Ovary (tissue), 9 donors: ENCODE data around the gene TBL1Y. TPM values are rescaled to one million over a fixed set of nuclear protein-coding genes. Genes with fewer than 3 reads are reported as not detected.

Source experiments
- DNase-seq, 5 donors: peaks; one replicate each; pipeline ENCODE4 v3.0.0-alpha.2; 2019 to 2020
- H3K27ac ChIP-seq, 2 donors: fragments of 200-600 bp; one replicate each; pipeline versions ENCODE4 v1.5.1 to v1.8.0; 2019 to 2022
- H3K27me3 ChIP-seq: fragments of 200-600 bp; one replicate; pipeline ENCODE4 v1.8.0; 2022
- H3K36me3 ChIP-seq: fragments of 200-600 bp; sonication (generic); one replicate; pipeline ENCODE4 v1.5.1; 2019
- H3K4me1 ChIP-seq: one replicate; pipeline ENCODE4 v1.8.1; 2013; ENCODE audit warnings: mild to moderate bottlenecking, moderate library complexity; ENCODE audit not compliant: insufficient read depth
- H3K4me3 ChIP-seq: fragments of 200-600 bp; sonication (generic); one replicate; pipeline ENCODE4 v1.5.1; 2017
- H3K9me3 ChIP-seq, 2 donors: fragments of 200-600 bp in 1 of 2; sonication (generic) in 1 of 2; one replicate each; pipeline versions ENCODE4 v1.5.1 to v1.8.1; 2013 to 2019; ENCODE audit warnings: mild to moderate bottlenecking in 1 of 2, moderate library complexity in 1 of 2
- EP300 ChIP-seq: sonication (generic); formaldehyde crosslinking; IDR thresholded peaks from one replicate; pipeline ENCODE4 v1.6.1; 2017; ENCODE audit warnings: antibody characterized with exemption
- POLR2A ChIP-seq: fragments of 450-650 bp; IDR thresholded peaks from one replicate; pipeline ENCODE4 v1.6.1; 2017; ENCODE audit warnings: antibody characterized with exemption, mild to moderate bottlenecking, moderate library complexity
- WGBS, 3 donors: extraction: QIAGEN DNeasy Blood & Tissue Kit in 1 of 3; methylation state at CpG; one replicate each; pipeline versions ENCODE4 v1.1.5 to v1.1.7; 2013 to 2017; 5-methylcytosine and 5-hydroxymethylcytosine counted together
- intact Hi-C, 4 donors: fragments of 100-400 bp; cut with DNase I; formaldehyde crosslinking; loops; one replicate each; pipeline versions ENCODE4 v1.11.0 to v1.15.1; 2022 to 2023
- polyA plus RNA-seq, 2 donors: library from polyadenylated mRNA; stranded (reverse); fragments of 200-250 nt in 1 of 2; fragments of 350-450 nt in 1 of 2; fragmentation: Illumina TruSeq in 1 of 2; extraction: RNeasy Lipid Tissue Mini Kit (QIAGEN cat#74804) in 1 of 2; gene quantifications; one replicate each; pipeline ENCODE4 v1.2.3, GENCODE V29; 2013 to 2014
- total RNA-seq, 7 donors: library from RNA; depleted of rRNA in 2 of 7; stranded (reverse); fragments of >200 nt in 2 of 7; fragmentation: NEBNext Ultra II Directional in 3 of 7; extraction: Animal tissue kit (Norgen Biotek cat#: 25700) in 3 of 7; gene quantifications; one replicate each; pipeline versions ENCODE4 v1.1.0 to v1.2.4, GENCODE V29; 2016 to 2023
- TF ChIP-seq, protein P1 (sequence below), 3 donors: fragments of 450-650 bp in 2 of 3; fragments of 200-600 bp in 1 of 3; IDR thresholded peaks; one replicate each; pipeline versions ENCODE4 v1.5.1 to v1.8.0; 2016 to 2022; ENCODE audit warnings: antibody characterized with exemption in 3 of 3, mild to moderate bottlenecking in 1 of 3
- donor health status: DM: no; HTN: no; CAD: no; lungs with moderate emphysema.
- donor health status: DM: no; HTN: no; CAD: no.
- donor health status: Bipolar disorder and iron deficiency.
- donor health status: DM: yes; HTN: yes; CAD: no.
- donor health status: DM: no; HTN: no; CAD: no.
- donor health status: DM: yes; HTN: yes; CAD: no.

Gene TBL1Y
- total and polyA plus RNA-seq, 9 donors = not detected

DNA sequence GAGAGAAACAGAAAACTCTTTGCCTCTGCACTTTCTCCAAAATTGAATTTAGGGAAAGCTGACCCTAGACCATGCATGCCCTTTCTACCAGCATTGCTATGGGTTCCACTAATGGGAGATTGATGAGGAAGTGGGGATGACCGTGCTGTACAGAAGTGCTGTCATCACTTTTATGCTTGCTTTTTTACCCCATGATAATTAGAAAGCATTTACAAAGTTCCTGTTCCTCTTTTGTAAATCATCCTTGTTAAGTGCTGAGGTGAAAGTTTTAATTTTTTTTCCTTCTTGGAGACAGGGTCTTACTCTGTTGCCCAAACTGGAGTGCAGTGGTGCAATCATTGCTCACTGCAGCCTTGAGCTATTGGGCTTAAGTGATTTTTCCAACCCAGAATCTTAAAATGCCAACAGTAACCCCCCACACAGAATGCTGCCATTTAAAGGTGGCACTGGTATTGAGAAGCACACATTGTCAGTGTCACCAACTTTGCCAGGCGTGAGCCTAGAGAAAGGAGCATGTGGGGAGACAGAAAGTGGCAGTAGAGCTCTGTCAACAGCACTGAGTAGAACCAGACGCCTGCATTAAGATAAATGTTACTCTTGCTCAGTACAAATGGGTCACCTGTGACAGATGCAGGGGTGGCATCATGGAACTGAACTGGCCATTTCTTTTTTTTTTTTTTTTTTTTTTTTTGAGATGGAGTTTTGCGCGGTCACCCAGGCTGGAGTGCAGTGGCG is 79.6 kb downstream of the TBL1Y start:
- Histone ChIP-seq H3K27me3 (no peaks in the 10 kb centered on the region), H3K4me1 (no peaks in the 10 kb centered on the region), H3K9me3 (no peaks in the 10 kb centered on the region), H3K4me3 (no peak overlapping the region), H3K36me3 (no peaks in the 10 kb centered on the region), H3K27ac (no peak overlapping the region)
- no peak for DNase-seq
- intact Hi-C loops = no loop called here
- WGBS, 3 donors = no CpG with 5 or more reads among the region's 6 CpGs
- no peak for TF ChIP-seq EP300

DNA sequence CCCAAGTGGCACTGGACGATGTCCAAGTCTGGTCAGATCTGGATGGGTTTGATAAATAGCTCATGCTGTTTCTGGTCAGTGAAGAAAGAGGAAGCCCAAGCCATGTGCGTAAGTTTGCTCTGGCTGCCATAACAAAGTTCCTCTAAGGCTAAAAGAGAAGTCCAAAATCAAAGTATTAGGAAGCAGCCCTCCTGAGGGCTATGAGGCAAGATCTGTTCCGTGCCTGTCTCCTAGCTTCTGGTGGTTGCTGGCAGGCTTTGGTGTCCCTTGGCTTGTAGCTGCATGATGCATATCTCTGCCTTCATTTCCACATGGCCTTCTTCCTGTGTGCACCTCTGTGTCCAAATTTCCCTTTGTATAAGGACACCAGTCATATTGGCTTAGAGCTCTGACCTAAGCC is 81.5 kb downstream of the TBL1Y start:
- TF ChIP-seq EP300 (no peak), POLR2A (no peak)
- TF ChIP-seq, protein P1, sequence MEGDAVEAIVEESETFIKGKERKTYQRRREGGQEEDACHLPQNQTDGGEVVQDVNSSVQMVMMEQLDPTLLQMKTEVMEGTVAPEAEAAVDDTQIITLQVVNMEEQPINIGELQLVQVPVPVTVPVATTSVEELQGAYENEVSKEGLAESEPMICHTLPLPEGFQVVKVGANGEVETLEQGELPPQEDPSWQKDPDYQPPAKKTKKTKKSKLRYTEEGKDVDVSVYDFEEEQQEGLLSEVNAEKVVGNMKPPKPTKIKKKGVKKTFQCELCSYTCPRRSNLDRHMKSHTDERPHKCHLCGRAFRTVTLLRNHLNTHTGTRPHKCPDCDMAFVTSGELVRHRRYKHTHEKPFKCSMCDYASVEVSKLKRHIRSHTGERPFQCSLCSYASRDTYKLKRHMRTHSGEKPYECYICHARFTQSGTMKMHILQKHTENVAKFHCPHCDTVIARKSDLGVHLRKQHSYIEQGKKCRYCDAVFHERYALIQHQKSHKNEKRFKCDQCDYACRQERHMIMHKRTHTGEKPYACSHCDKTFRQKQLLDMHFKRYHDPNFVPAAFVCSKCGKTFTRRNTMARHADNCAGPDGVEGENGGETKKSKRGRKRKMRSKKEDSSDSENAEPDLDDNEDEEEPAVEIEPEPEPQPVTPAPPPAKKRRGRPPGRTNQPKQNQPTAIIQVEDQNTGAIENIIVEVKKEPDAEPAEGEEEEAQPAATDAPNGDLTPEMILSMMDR (IDR thresholded peaks at IDR 0.05) = no peak
- Histone ChIP-seq H3K27ac (no peak overlapping the region), H3K4me1 (no peaks in the 10 kb centered on the region), H3K27me3 (no peaks in the 10 kb centered on the region), H3K9me3 (no peaks in the 10 kb centered on the region), H3K36me3 (no peaks in the 10 kb centered on the region), H3K4me3 (no peak overlapping the region)
- intact Hi-C loops = no loop called here
- no peak for DNase-seq
- no CpG with 5 or more reads among the region's 3 CpGs for WGBS, 3 donors

DNA sequence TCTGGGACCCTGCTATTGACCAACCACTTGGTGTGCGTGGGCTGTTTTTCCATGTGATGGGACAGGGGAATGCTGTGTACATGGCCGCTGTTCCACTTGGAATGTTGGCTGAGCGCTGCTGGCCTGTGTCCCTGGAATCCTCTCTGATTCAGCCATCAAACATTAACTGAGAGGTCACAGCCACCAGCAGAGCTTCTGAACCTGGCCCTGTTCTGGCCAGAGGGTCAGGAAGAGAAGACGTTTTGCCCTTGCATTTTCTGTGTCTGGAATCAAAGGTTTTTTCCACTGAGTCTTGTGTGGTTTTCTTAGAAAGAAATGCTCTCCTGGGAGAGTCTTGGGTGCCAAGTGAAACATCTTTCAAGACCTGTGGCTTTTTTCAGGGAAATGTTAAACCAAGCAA is 85.5 kb downstream of the TBL1Y start:
- Histone ChIP-seq H3K27ac (no peak overlapping the region), H3K36me3 (no peaks in the 10 kb centered on the region), H3K4me1 (no peaks in the 10 kb centered on the region), H3K9me3 (no peaks in the 10 kb centered on the region), H3K27me3 (no peaks in the 10 kb centered on the region), H3K4me3 (no peak overlapping the region)
- no peak for DNase-seq
- intact Hi-C loops = no loop called here
- no CpG with 5 or more reads among the region's 4 CpGs for WGBS, 3 donors
- TF ChIP-seq, protein P1 (IDR thresholded peaks at IDR 0.05) = no peak
- TF ChIP-seq POLR2A = no peak
- no peak for TF ChIP-seq EP300

DNA sequence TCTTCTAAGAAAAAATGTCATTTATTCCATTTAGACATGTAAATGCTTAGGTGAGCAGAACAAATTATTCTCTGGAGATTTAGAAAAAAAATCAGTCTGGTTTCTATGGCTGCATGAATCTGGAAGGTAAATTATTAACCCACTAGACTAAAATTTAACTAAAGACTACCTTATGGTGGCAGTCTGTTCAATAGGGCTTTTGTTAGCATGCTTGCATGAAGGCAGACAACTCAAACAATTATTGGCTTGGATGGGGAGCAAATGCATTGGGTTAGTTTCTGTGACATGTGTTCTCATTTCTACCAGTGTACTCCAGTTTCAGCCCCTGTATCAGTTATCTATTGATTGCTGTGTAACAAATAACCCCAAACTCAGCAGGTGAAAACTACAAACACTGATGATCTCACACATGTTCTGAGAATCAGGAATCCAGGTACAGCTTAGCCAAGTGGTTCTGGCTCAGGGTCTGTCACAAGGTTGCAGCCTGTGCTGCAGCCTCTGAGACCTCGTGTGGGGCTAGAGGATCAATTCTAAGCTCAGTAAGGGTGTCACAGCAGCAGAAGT is 87.1 kb downstream of the TBL1Y start:
- Histone ChIP-seq H3K4me3 (no peak overlapping the region), H3K4me1 (no peaks in the 10 kb centered on the region), H3K9me3 (no peaks in the 10 kb centered on the region), H3K36me3 (no peaks in the 10 kb centered on the region), H3K27me3 (no peaks in the 10 kb centered on the region), H3K27ac (no peak overlapping the region)
- intact Hi-C loops = no loop called here
- DNase-seq = no peak
- TF ChIP-seq POLR2A (no peak), EP300 (no peak)
- TF ChIP-seq, protein P1 (IDR thresholded peaks at IDR 0.05) = no peak
- no CpG with 5 or more reads among the region's 1 CpG for WGBS, 3 donors

DNA sequence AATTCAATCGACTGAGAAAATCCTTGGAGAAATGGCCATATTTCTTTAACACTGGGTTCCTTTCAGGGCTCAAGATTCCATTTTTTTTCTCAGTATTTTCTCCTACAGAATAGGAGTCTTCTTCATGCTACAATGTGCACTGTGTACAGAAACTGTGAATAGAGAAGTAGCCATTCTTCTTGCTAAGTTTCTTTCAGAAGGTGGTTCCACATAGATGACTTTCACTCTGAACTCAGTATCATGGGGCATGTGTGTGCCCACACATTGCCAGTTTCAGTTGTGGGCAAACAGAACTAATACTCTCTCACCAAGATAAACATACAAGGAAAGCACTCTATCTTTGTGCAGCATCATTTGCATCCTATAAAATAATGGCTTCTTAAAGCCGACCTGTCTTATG is 89.4 kb downstream of the TBL1Y start:
- Histone ChIP-seq H3K27ac (no peak overlapping the region), H3K27me3 (no peaks in the 10 kb centered on the region), H3K36me3 (no peaks in the 10 kb centered on the region), H3K4me3 (no peak overlapping the region), H3K9me3 (no peaks in the 10 kb centered on the region), H3K4me1 (no peaks in the 10 kb centered on the region)
- intact Hi-C loops = no loop called here
- TF ChIP-seq, protein P1 (IDR thresholded peaks at IDR 0.05) = no peak
- TF ChIP-seq EP300 (no peak), POLR2A (no peak)
- no peak for DNase-seq
- no CpG with 5 or more reads among the region's 2 CpGs for WGBS, 3 donors
